WTC11 (cell line): ENCODE data around the gene AZIN2. TPM values are rescaled to one million over a fixed set of nuclear protein-coding genes. Genes with fewer than 3 reads are reported as not detected.

ENCODE experiments used
- ATAC-seq: fragments of 200-7000 bp; cut with Tn5 transposase; 2 replicates; pipeline ENCODE4 v1.10.0; 2021; ENCODE audit warnings: mild to moderate bottlenecking, moderate library complexity
- CTCF ChIA-PET: fragments of 300-600 bp; sonication (Branson Sonifier 250); formaldehyde crosslinking; loops from one replicate; lab custom pipeline; 2021; ENCODE audit warnings: antibody characterized with exemption; lab: Charles Lee
- POLR2A ChIA-PET: fragments of 350-600 bp; sonication (Branson Sonifier 250); formaldehyde crosslinking; loops from one replicate; lab custom pipeline; 2021; ENCODE audit warnings: antibody characterized with exemption; lab: Charles Lee
- DNase-seq: peaks from one replicate; pipeline ENCODE4 v3.0.0; 2021; ENCODE audit warnings: low spot score
- H3K27ac Mint-ChIP-seq: 2 replicates; pipeline ENCODE4 v1.8.0; 2021; ENCODE audit warnings: mixed read lengths
- H3K27me3 Mint-ChIP-seq: 2 replicates; pipeline ENCODE4 v1.8.0; 2021; ENCODE audit warnings: low read depth, mild to moderate bottlenecking, moderate library complexity, mixed read lengths
- H3K36me3 Mint-ChIP-seq: 2 replicates; pipeline ENCODE4 v1.8.0; 2021; ENCODE audit warnings: mixed read lengths
- H3K4me1 Mint-ChIP-seq: 2 replicates; pipeline ENCODE4 v1.8.0; 2022; ENCODE audit warnings: mixed read lengths
- H3K4me3 Mint-ChIP-seq: 2 replicates; pipeline ENCODE4 v1.8.0; 2021; ENCODE audit warnings: mild to moderate bottlenecking, moderate library complexity, mixed read lengths
- H3K9me3 Mint-ChIP-seq: 2 replicates; pipeline ENCODE4 v1.8.0; 2021; ENCODE audit warnings: mixed read lengths
- CREB1 ChIP-seq: sonication (generic); formaldehyde crosslinking; IDR thresholded peaks from 2 replicates; pipeline ENCODE4 v1.8.0; 2023; ENCODE audit warnings: mild to moderate bottlenecking, missing genetic modification reagents
- ERG ChIP-seq: fragments of 250-450 bp; sonication (Bioruptor Pico); IDR thresholded peaks from 2 replicates; pipeline ENCODE4 v1.8.0; 2021; ENCODE audit warnings: mild to moderate bottlenecking
- GTF2I ChIP-seq: fragments of 250-450 bp; sonication (Bioruptor Pico); conservative IDR thresholded peaks from 2 replicates; pipeline ENCODE4 v1.4.0; 2021; ENCODE audit warnings: mild to moderate bottlenecking
- NR1H2 ChIP-seq: sonication (generic); formaldehyde crosslinking; IDR thresholded peaks from 2 replicates; pipeline ENCODE4 v1.9.0; 2021; ENCODE audit warnings: mild to moderate bottlenecking, moderate library complexity, missing genetic modification reagents
- PRRX2 ChIP-seq: fragments of 250-450 bp; sonication (Bioruptor Pico); IDR thresholded peaks from 2 replicates; pipeline ENCODE4 v1.8.0; 2021; ENCODE audit warnings: mild to moderate bottlenecking
- SOX15 ChIP-seq: fragments of 250-450 bp; sonication (Bioruptor Pico); IDR thresholded peaks from 2 replicates; pipeline ENCODE4 v1.9.0; 2021; ENCODE audit warnings: mild to moderate bottlenecking
- ZBTB21 ChIP-seq: sonication (generic); formaldehyde crosslinking; IDR thresholded peaks from 2 replicates; pipeline ENCODE4 v1.8.1; 2023; ENCODE audit warnings: mild to moderate bottlenecking, missing genetic modification reagents, borderline replicate concordance
- ZMAT4 ChIP-seq: fragments of 250-450 bp; sonication (Bioruptor Pico); IDR thresholded peaks from 2 replicates; pipeline ENCODE4 v1.9.0; 2021; ENCODE audit warnings: mild to moderate bottlenecking
- ZNF121 ChIP-seq: sonication (generic); formaldehyde crosslinking; IDR thresholded peaks from 2 replicates; pipeline ENCODE4 v1.8.0; 2023; ENCODE audit warnings: missing genetic modification reagents
- ZNF423 ChIP-seq: fragments of 250-450 bp; sonication (Bioruptor Pico); IDR thresholded peaks from 2 replicates; pipeline ENCODE4 v2.1.2; 2022; ENCODE audit warnings: mild to moderate bottlenecking, moderate library complexity
- total RNA-seq: library from RNA; stranded (reverse); gene quantifications from 3 replicates; pipeline ENCODE4 v1.2.3, GENCODE V29; 2021
- TF ChIP-seq, protein P1 (sequence below): sonication (generic); formaldehyde crosslinking; IDR thresholded peaks from 2 replicates; pipeline ENCODE4 v1.8.0; 2022; ENCODE audit warnings: mild to moderate bottlenecking, missing genetic modification reagents
- TF ChIP-seq, protein P2 (sequence below): sonication (generic); formaldehyde crosslinking; IDR thresholded peaks from 2 replicates; pipeline ENCODE4 v1.8.1; 2023; ENCODE audit warnings: mild to moderate bottlenecking, missing genetic modification reagents, borderline replicate concordance
- TF ChIP-seq, protein P3 (sequence below): sonication (generic); formaldehyde crosslinking; IDR thresholded peaks from 2 replicates; pipeline ENCODE4 v1.8.1; 2023; ENCODE audit warnings: mild to moderate bottlenecking, missing genetic modification reagents, moderate library complexity
- TF ChIP-seq, protein P4 (sequence below): fragments of 250-450 bp; sonication (Bioruptor Pico); IDR thresholded peaks from 2 replicates; pipeline ENCODE4 v2.1.2; 2022; ENCODE audit warnings: mild to moderate bottlenecking, moderate library complexity

Gene AZIN2
- total RNA-seq, 1 experiment from 2014 or later = 1.7 TPM

GRCh38 chr1:33119532-33120217 lies 38.7 kb downstream of the AZIN2 start (continued):
- TF ChIP-seq CREB1 (CRISPR knock-in tag) = no peak
- TF ChIP-seq, protein P1, sequence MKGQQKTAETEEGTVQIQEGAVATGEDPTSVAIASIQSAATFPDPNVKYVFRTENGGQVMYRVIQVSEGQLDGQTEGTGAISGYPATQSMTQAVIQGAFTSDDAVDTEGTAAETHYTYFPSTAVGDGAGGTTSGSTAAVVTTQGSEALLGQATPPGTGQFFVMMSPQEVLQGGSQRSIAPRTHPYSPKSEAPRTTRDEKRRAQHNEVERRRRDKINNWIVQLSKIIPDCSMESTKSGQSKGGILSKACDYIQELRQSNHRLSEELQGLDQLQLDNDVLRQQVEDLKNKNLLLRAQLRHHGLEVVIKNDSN (CRISPR knock-in tag) = peak; percentile 93
- TF ChIP-seq, all 79 proteins: peak for 7

- Mint-ChIP-seq H3K4me1 (no peaks in the 10 kb centered on the region), H3K4me3 (no peak overlapping the region), H3K27ac (no peak overlapping the region), H3K36me3 (peaks cover 5% of the 10 kb centered on the region; the same call in 1 of the 2 replicates), H3K9me3 (peaks cover 6% of the 10 kb centered on the region), H3K27me3 (peaks cover 74% of the 10 kb centered on the region)
- no peak for DNase-seq
- ChIA-PET POLR2A (no interaction called here), CTCF (interaction anchor here (0.6 to 3.1 kb wide), 13 partner anchors 11 to 1657 kb away, joined by 3 to 14 read pairs (median 4); partner anchors contain the start of gene TRIM62)
- no peak for ATAC-seq
- TF ChIP-seq, protein P2, sequence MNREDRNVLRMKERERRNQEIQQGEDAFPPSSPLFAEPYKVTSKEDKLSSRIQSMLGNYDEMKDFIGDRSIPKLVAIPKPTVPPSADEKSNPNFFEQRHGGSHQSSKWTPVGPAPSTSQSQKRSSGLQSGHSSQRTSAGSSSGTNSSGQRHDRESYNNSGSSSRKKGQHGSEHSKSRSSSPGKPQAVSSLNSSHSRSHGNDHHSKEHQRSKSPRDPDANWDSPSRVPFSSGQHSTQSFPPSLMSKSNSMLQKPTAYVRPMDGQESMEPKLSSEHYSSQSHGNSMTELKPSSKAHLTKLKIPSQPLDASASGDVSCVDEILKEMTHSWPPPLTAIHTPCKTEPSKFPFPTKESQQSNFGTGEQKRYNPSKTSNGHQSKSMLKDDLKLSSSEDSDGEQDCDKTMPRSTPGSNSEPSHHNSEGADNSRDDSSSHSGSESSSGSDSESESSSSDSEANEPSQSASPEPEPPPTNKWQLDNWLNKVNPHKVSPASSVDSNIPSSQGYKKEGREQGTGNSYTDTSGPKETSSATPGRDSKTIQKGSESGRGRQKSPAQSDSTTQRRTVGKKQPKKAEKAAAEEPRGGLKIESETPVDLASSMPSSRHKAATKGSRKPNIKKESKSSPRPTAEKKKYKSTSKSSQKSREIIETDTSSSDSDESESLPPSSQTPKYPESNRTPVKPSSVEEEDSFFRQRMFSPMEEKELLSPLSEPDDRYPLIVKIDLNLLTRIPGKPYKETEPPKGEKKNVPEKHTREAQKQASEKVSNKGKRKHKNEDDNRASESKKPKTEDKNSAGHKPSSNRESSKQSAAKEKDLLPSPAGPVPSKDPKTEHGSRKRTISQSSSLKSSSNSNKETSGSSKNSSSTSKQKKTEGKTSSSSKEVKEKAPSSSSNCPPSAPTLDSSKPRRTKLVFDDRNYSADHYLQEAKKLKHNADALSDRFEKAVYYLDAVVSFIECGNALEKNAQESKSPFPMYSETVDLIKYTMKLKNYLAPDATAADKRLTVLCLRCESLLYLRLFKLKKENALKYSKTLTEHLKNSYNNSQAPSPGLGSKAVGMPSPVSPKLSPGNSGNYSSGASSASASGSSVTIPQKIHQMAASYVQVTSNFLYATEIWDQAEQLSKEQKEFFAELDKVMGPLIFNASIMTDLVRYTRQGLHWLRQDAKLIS = no peak
- TF ChIP-seq ZNF121 (CRISPR knock-in tag) (no peak), NR1H2 (no peak), ZMAT4 (CRISPR knock-in tag) (no peak), ZBTB21 (no peak), ZNF423 (CRISPR knock-in tag) (no peak), SOX15 (CRISPR knock-in tag) (no peak), GTF2I (CRISPR knock-in tag) (no peak), PRRX2 (CRISPR knock-in tag) (no peak), ERG (CRISPR knock-in tag) (no peak)
- TF ChIP-seq, protein P3, sequence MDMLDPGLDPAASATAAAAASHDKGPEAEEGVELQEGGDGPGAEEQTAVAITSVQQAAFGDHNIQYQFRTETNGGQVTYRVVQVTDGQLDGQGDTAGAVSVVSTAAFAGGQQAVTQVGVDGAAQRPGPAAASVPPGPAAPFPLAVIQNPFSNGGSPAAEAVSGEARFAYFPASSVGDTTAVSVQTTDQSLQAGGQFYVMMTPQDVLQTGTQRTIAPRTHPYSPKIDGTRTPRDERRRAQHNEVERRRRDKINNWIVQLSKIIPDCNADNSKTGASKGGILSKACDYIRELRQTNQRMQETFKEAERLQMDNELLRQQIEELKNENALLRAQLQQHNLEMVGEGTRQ (CRISPR knock-in tag) = no peak
- TF ChIP-seq, protein P4, sequence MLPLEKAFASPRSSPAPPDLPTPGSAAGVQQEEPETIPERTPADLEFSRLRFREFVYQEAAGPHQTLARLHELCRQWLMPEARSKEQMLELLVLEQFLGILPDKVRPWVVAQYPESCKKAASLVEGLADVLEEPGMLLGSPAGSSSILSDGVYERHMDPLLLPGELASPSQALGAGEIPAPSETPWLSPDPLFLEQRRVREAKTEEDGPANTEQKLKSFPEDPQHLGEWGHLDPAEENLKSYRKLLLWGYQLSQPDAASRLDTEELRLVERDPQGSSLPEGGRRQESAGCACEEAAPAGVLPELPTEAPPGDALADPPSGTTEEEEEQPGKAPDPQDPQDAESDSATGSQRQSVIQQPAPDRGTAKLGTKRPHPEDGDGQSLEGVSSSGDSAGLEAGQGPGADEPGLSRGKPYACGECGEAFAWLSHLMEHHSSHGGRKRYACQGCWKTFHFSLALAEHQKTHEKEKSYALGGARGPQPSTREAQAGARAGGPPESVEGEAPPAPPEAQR (CRISPR knock-in tag) = no peak
Observed at GRCh38 chr1:33120436-33121231, 39.7 kb downstream of the AZIN2 start.
